Adrenal gland (tissue), 12 donors: ENCODE data around the gene TNFRSF14. TPM values are rescaled to one million over a fixed set of nuclear protein-coding genes. Genes with fewer than 3 reads are reported as not detected.
A peak's percentile ranks its signal among the peaks of the same experiment; 100 is the strongest.

ENCODE experiments used
- DNase-seq, 7 donors: peaks; one replicate each; pipeline ENCODE4 v3.0.0-alpha.2; 2019 to 2020
- H3K27ac ChIP-seq, 5 donors: fragments of 200-600 bp; sonication (generic) in 4 of 5; 1 replicate in 3 of 5; 2 replicates in 2 of 5; pipeline versions ENCODE4 v1.5.1 to v1.8.0; 2016 to 2020; ENCODE audit warnings: mild to moderate bottlenecking in 1 of 5
- H3K27me3 ChIP-seq: fragments of 200-600 bp; 2 replicates; pipeline ENCODE4 v1.8.0; 2021
- H3K36me3 ChIP-seq, 2 donors: fragments of 200-600 bp; replicated peaks in 1 of 2; 1 replicate in 1 of 2; 2 replicates in 1 of 2; pipeline versions ENCODE4 v1.5.1 to v1.8.0; 2018 to 2022
- H3K4me1 ChIP-seq, 2 donors: fragments of 200-600 bp; replicated peaks in 1 of 2; 1 replicate in 1 of 2; 2 replicates in 1 of 2; pipeline versions ENCODE4 v1.5.1 to v1.8.0; 2018 to 2021
- H3K4me3 ChIP-seq, 4 donors: fragments of 200-600 bp; sonication (generic) in 3 of 4; one replicate each; pipeline ENCODE4 v1.5.1; 2016 to 2018
- H3K9me3 ChIP-seq, 3 donors: fragments of 200-600 bp; sonication (generic) in 1 of 3; replicated peaks in 1 of 3; 1 replicate in 2 of 3; 2 replicates in 1 of 3; pipeline versions ENCODE4 v1.5.1 to v1.8.0; 2016 to 2021
- CTCF ChIP-seq, 6 experiments: fragments of 450-650 bp in 4 of 6; fragments of 200-600 bp in 2 of 6; sonication (generic) in 1 of 6; IDR thresholded peaks; 1 replicate in 5 of 6; 2 replicates in 1 of 6; pipeline versions ENCODE4 v1.5.1 to v1.8.0; 2016 to 2021; ENCODE audit warnings: antibody characterized with exemption in 6 of 6, mild to moderate bottlenecking in 2 of 6, moderate library complexity in 1 of 6
- POLR2A ChIP-seq, 2 donors: fragments of 450-650 bp; IDR thresholded peaks; one replicate each; pipeline ENCODE4 v1.6.1; 2017; ENCODE audit warnings: antibody characterized with exemption in 2 of 2, mild to moderate bottlenecking in 2 of 2, moderate library complexity in 1 of 2
- WGBS, 4 donors: extraction: QIAGEN DNeasy Blood & Tissue Kit in 2 of 4; methylation state at CpG; one replicate each; pipeline versions ENCODE4 v1.1.5 to v1.1.7; 2013 to 2017; 5-methylcytosine and 5-hydroxymethylcytosine counted together
- intact Hi-C, 2 donors: fragments of 100-400 bp; cut with DNase I; formaldehyde crosslinking; loops; one replicate each; pipeline versions ENCODE4 v1.14.1 to v1.15.0; 2022 to 2023
- polyA plus RNA-seq, 3 donors: library from polyadenylated mRNA; stranded (reverse); fragments of 200-250 nt in 2 of 3; fragments of 350-450 nt in 1 of 3; fragmentation: Illumina TruSeq in 1 of 3; extraction: RNeasy Lipid Tissue Mini Kit (QIAGEN cat#74804) in 1 of 3; gene quantifications; one replicate each; pipeline ENCODE4 v1.2.3, GENCODE V29; 2013 to 2014
- total RNA-seq, 9 donors: library from RNA; depleted of rRNA in 4 of 9; stranded (reverse); fragments of >200 nt in 4 of 9; fragments of 120-200 nt in 1 of 9; fragmentation: NEBNext Ultra II Directional in 1 of 9; extraction: Animal tissue kit (Norgen Biotek cat#: 25700) in 1 of 9; gene quantifications; one replicate each; pipeline versions ENCODE4 v1.1.0 to v1.2.4, GENCODE V29; 2013 to 2023
- donor health status: healthy with polysubstance abuse.
- donor health status: Bipolar disorder and iron deficiency.
- donor health status: DM: yes; HTN: yes; CAD: no.
- donor health status: DM: no; HTN: no; CAD: no.
- donor health status: DM: no; HTN: no; CAD: no.
- donor health status: DM: yes; HTN: yes; CAD: no.

The TNFRSF14 gene
- total and polyA plus RNA-seq, 12 donors, result 7.0 to 554 (median 116) TPM

GRCh38 chr1:2530513-2531361, 25.4 kb upstream of the TNFRSF14 start:
- H3K27me3 ChIP-seq, result peaks cover 36% of the 10 kb centered on the region
- 17 to 23% (median 18%) methylated on average over 9 to 30 of the region's 30 CpGs for WGBS, 4 donors
- peak overlapping the region in 1 of 4 donors; percentile 42 for H3K4me3 ChIP-seq
- H3K4me1 ChIP-seq, result peaks cover 13 to 36% of the 10 kb centered on the region in 2 donors
- no peaks in the 10 kb centered on the region for H3K9me3 ChIP-seq
- intact Hi-C loops, result loop anchor here in 1 of 2 donors (5.0 kb wide), 1 partner anchor 68 kb away; no protein-coding TSS in a partner anchor
- no peaks in the 10 kb centered on the region for H3K36me3 ChIP-seq
- TF ChIP-seq POLR2A (IDR thresholded peaks at IDR 0.05), result no peak
- no peak overlapping the region for H3K27ac ChIP-seq
- DNase-seq, result peak in 2 of 7 donors; percentile 40 to 41

DNA sequence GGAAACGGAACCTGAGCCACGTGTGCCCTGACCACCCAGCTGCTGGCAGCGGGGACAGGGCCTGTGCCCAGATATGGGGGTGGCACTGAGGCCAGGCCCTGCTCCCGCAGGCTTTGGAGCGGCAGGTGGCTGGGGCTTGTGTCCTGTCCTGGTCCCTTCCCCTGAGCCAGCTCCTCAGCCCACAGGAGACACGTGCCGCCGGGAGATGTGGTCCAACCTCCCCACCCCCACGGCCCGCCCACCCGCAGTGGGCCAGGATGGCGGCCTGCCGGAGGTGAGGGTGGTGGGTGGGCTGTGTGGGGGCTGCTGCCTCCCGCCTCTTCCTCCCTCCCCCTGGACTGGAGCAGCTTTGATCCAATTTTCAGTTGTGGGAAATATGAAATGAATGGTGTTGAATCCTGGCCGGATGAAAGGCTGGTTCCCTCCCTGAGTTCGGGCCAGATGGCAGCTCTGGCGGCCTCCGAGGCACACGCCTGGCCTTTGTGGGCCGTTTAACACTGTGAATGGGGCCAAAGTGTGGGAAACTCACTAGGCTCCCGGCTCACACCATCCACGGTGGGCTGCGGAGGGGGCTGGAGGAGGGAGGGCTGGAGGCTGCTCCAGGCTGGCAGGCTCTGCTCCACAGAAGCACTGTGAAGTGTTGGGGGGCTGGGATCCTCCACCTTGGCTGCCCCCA, 23.5 kb upstream of the TNFRSF14 start:
- no peaks in the 10 kb centered on the region for H3K36me3 ChIP-seq
- no peaks in the 10 kb centered on the region for H3K9me3 ChIP-seq
- 52 to 100% (median 71%) methylated on average over 1 to 23 of the region's 23 CpGs for WGBS, 4 donors

GRCh38 chr1:2533365-2533764, 22.8 kb upstream of the TNFRSF14 start:
- Histone ChIP-seq H3K4me3 (no peak overlapping the region), H3K36me3 (no peaks in the 10 kb centered on the region), H3K9me3 (no peaks in the 10 kb centered on the region), H3K4me1 (peaks cover 5 to 19% of the 10 kb centered on the region in 2 donors), H3K27ac (no peak overlapping the region), H3K27me3 (peaks cover 36% of the 10 kb centered on the region)
- DNase-seq, result no peak
- no peak for TF ChIP-seq CTCF (IDR thresholded peaks at IDR 0.05)
- no peak for TF ChIP-seq POLR2A (IDR thresholded peaks at IDR 0.05)
- intact Hi-C loops, result loop anchor here in 1 of 2 donors (5.0 kb wide), 1 partner anchor 71 kb away; no protein-coding TSS in a partner anchor
- whole genome bisulfite sequencing, 4 donors, result 55 to 70% (median 60%) methylated on average over 10 to 11 of the region's 11 CpGs

More for the DNA sequence above, 23.5 kb upstream of the TNFRSF14 start:
- TF ChIP-seq CTCF (IDR thresholded peaks at IDR 0.05), result no peak
- TF ChIP-seq POLR2A (IDR thresholded peaks at IDR 0.05), result no peak
- H3K4me3 ChIP-seq, result no peak overlapping the region
- H3K27me3 ChIP-seq, result peaks cover 36% of the 10 kb centered on the region
- peaks cover 5 to 24% of the 10 kb centered on the region in 2 donors for H3K4me1 ChIP-seq
- no peak for DNase-seq
- H3K27ac ChIP-seq, result no peak overlapping the region
- intact Hi-C loops, result loop anchor here in 1 of 2 donors (5.0 kb wide), 1 partner anchor 70 kb away; no protein-coding TSS in a partner anchor

- Histone ChIP-seq H3K27ac (no peak overlapping the region), H3K36me3 (no peaks in the 10 kb centered on the region), H3K27me3 (peaks cover 36% of the 10 kb centered on the region), H3K4me1 (peaks cover 5 to 15% of the 10 kb centered on the region in 2 donors), H3K4me3 (no peak overlapping the region), H3K9me3 (no peaks in the 10 kb centered on the region)
- intact Hi-C loops, result loop anchor here in 1 of 2 donors (5.0 kb wide), 1 partner anchor 72 kb away; no protein-coding TSS in a partner anchor
- 49 to 62% (median 52%) methylated on average over 4 to 7 of the region's 7 CpGs for WGBS, 4 donors
- TF ChIP-seq CTCF (IDR thresholded peaks at IDR 0.05), result no peak
- TF ChIP-seq POLR2A (IDR thresholded peaks at IDR 0.05), result no peak
- no peak for DNase-seq
Observed at GRCh38 chr1:2534315-2534686, 21.9 kb upstream of the TNFRSF14 start.
